NCI-H1694 (cell line): ENCODE measurements around the gene PRKCA.
"Not testable (repeated sequence)": the region's sequence is repeated elsewhere in the genome, so short reads cannot be mapped to it uniquely, and the experiment has no call there.

Experiments used
- DNase-seq: peaks from one replicate; lab custom pipeline; 2025; lab: John Stamatoyannopoulos, UW

Gene PRKCA

GRCh38 chr17:66489576-66489975 lies 187.2 kb downstream of the PRKCA start:
- not testable (repeated sequence) for DNase-seq

DNA sequence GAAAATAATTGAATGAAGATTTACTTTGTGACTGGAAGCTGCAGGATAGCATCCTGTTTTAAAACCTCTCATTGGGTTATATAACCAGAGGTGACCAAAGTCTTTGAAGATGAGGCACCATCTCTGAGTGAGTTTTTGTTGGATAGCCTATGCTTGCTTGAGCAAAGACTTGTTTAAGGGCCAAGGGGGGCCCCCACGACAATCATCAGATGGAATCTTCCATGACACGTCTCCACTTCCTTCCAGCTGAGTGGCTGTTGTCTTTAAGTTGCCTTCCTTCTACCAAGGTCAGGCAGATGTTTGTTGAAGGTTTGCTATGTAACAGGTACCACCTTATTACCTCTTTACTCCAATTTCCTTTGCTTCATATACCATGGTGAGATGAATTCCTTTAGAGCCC lies 188.8 kb downstream of the PRKCA start:
- DNase-seq = no peak

GRCh38 chr17:66491665-66492064 lies 189.3 kb downstream of the PRKCA start:
- no peak for DNase-seq

- no peak for DNase-seq
These were observed 189.7 kb downstream of the PRKCA start for GRCh38 chr17:66492080-66492479.

- no peak for DNase-seq
These were observed 190.2 kb downstream of the PRKCA start for GRCh38 chr17:66492561-66493005.

GRCh38 chr17:66493283-66494019 lies 191.0 kb downstream of the PRKCA start:
- DNase-seq = no peak

GRCh38 chr17:66494023-66494803 lies 191.8 kb downstream of the PRKCA start:
- no peak for DNase-seq

DNA sequence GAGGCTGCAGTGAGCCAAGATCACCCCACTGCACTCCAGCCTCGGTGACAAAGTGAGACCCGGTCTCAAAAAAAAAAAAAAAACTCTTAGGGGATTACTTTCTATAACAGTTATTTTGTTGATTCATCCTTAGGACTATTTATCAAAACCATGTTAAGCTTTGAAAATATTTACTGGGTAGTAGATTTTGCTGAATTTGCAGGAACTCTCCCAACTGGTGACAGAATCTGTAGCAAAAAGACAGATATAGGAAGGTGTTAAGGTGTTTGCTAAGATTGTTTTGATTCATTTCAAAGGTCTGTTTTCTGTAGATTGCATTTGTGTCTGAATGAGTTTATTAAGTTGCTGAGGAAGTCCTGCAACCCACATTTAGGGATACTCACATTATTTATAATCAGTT lies 192.6 kb downstream of the PRKCA start:
- DNase-seq = no peak

GRCh38 chr17:66496306-66496705 lies 193.9 kb downstream of the PRKCA start:
- DNase-seq = no peak

DNA sequence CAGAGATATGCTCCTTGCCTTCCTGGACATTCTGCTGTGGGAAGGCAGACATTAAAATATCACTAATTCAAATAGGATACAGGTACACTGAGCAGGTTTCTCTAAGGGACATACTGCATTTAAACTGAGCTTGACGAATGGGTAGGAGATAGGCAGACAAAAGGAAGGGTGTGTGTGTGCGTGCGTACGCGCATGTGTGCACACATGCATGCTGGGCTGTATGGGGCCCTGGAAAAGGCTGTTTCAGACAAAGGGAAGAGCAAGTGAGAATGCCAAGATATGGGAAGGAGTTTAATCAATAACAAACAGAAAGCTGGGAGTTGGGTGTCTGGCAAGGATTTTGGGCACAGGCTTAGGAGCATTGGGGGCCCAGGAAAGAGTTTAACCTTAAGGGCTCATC lies 196.2 kb downstream of the PRKCA start:
- DNase-seq = no peak

- no peak for DNase-seq
These were observed 204.2 kb downstream of the PRKCA start for GRCh38 chr17:66506641-66507040.

GRCh38 chr17:66507103-66507923 lies 204.9 kb downstream of the PRKCA start:
- DNase-seq = no peak

- DNase-seq = no peak
These were observed 205.8 kb downstream of the PRKCA start for GRCh38 chr17:66507982-66508760.

GRCh38 chr17:66508896-66509844 lies 206.8 kb downstream of the PRKCA start:
- DNase-seq = no peak

- DNase-seq = no peak
These were observed 207.5 kb downstream of the PRKCA start for GRCh38 chr17:66509926-66510325.

GRCh38 chr17:66511135-66511534 lies 208.7 kb downstream of the PRKCA start:
- no peak for DNase-seq

- DNase-seq = no peak
These were observed 211.9 kb downstream of the PRKCA start for GRCh38 chr17:66514227-66514806.

DNA sequence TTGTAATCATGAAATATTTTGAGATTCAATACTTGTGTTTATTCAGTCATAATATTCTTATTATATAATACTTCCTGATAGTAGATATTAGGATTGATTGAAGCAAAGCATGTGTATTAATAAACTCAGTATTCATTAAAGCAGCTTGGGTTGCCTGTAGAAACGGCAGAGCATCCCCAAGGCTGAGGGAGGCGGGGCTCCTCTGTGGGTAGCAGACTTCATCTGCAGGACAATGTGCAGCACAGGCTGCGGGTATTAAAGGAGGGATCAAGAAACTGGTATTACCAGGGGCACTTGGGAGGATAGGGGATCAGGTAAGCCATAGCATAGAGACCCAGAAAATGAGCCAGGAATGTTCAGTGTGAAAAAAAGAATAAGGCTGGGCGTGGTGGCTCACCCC lies 213.6 kb downstream of the PRKCA start:
- DNase-seq = no peak

DNA sequence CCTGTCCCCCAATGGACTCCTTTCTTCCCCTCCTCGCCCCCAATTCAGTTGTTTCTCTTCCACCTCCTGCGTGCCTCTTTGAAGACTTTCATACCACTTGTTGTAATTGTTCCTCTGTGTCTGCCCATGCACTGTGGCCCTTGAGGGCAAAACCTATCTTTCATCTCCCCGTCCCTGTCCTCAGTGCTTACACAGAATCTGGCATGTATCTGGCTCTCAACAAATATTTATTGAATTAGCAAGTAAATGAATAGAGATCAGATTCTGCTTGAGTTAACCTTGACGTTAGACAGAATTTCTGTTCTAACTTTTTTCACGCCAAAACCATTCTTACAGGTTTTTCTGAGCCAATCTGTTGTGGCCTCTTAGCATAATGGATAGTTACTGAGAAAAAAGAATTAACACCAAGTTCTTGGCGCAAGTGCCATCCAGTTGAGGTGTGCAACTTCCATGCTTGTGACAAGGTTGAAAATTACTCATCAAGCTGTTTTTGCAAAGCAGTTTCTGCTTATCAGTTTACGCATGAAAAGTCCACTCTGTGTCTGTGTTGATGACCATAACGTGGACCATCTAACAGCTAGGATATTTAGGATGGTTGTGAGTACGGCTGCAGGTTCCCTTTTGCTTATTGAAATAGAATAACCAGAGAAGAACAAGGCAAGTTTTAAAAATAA lies 215.1 kb downstream of the PRKCA start:
- DNase-seq = no peak

- no peak for DNase-seq
These were observed 215.7 kb downstream of the PRKCA start for GRCh38 chr17:66518108-66518507.
